GM12878 (cell line): ENCODE data around the gene CLIC3.

ENCODE experiments used
- CBX3 ChIP-seq: fragments of 200-600 bp; sonication (generic); IDR thresholded peaks from 2 replicates; pipeline ENCODE4 v1.6.1; 2016; ENCODE audit warnings: low read depth, borderline replicate concordance
- CREB1 ChIP-seq: IDR thresholded peaks from 2 replicates; pipeline ENCODE4 v1.6.1; 2012; ENCODE audit warnings: low read depth, mild to moderate bottlenecking, inconsistent platforms
- CTCF ChIP-seq, 3 experiments: IDR thresholded peaks in 2 of 3; conservative IDR thresholded peaks in 1 of 3; 2 replicates each; pipeline ENCODE4 v1.5.1; 2011; ENCODE audit warnings: low read depth in 3 of 3, low read length in 3 of 3, mild to moderate bottlenecking in 3 of 3, control low read depth in 2 of 3, moderate library complexity in 2 of 3, inconsistent platforms in 1 of 3, mixed read lengths in 1 of 3; ENCODE audit not compliant: control insufficient read depth in 2 of 3, insufficient read depth in 1 of 3; ENCODE audit errors: extremely low read depth in 1 of 3
- EZH2 ChIP-seq: IDR thresholded peaks from 2 replicates; pipeline ENCODE4 v1.6.1; 2012; ENCODE audit warnings: low read depth, mild to moderate bottlenecking, control low read depth, inconsistent platforms, low read length, borderline replicate concordance; ENCODE audit not compliant: control insufficient read depth
- NRF1 ChIP-seq: conservative IDR thresholded peaks from 2 replicates; pipeline ENCODE4 v1.6.1; 2011; ENCODE audit warnings: mild to moderate bottlenecking, low read depth, low read length, improper control_type of control experiment
- POLR2A ChIP-seq: IDR thresholded peaks from 2 replicates; pipeline ENCODE4 v1.6.1; 2011; ENCODE audit warnings: low read depth, mild to moderate bottlenecking, low read length
- POLR2AphosphoS5 ChIP-seq: IDR thresholded peaks from 2 replicates; pipeline ENCODE4 v1.6.1; 2011; ENCODE audit warnings: mild to moderate bottlenecking, low read length, inconsistent platforms

GRCh38 chr9:136972335-136972734 lies 24.0 kb downstream of the CLIC3 start:
- no peak for TF ChIP-seq CBX3
- TF ChIP-seq POLR2A: no peak
- TF ChIP-seq NRF1: no peak
- TF ChIP-seq CREB1: no peak
- TF ChIP-seq CTCF (IDR thresholded peaks at IDR 0.05 in 2 of 3, conservative IDR thresholded peaks at IDR 0.05 in 1 of 3; ENCODE audit: control insufficient read depth in 2 of 3, extremely low read depth in 1 of 3, insufficient read depth in 1 of 3, low read depth in 3 of 3, low read length in 3 of 3): no peak
- TF ChIP-seq EZH2: no peak
- no peak for TF ChIP-seq POLR2AphosphoS5
